GM10266 (cell line): ENCODE data around the gene PEX10.
A peak's percentile ranks its signal among the peaks of the same experiment; 100 is the strongest.
"Not testable (repeated sequence)": the region's sequence is repeated elsewhere in the genome, so short reads cannot be mapped to it uniquely, and the experiment has no call there.

Source experiments
- DNase-seq: peaks from one replicate; pipeline ENCODE4 v3.0.0; 2012; ENCODE audit errors: extremely low spot score
- CTCF ChIP-seq: IDR thresholded peaks from 2 replicates; pipeline ENCODE4 v1.5.1; 2012; ENCODE audit warnings: mild to moderate bottlenecking, low read depth; ENCODE audit not compliant: control insufficient read depth, insufficient read depth; ENCODE audit errors: missing control alignments

Gene PEX10

GRCh38 chr1:2412395-2412772, at the start of gene PEX10:
TSS of gene PEX10 (minus strand) at chr1:2412564. CDS start at chr1:2412502, 62 bp downstream.
- peak; percentile 100 for DNase-seq
- no peak for TF ChIP-seq CTCF

- no peak for TF ChIP-seq CTCF
- DNase-seq, result no peak
Measured at GRCh38 chr1:2460996-2461751, 48.8 kb upstream of the PEX10 start.

- DNase-seq, result no peak
- TF ChIP-seq CTCF, result no peak
Measured at GRCh38 chr1:2460203-2460602, 47.8 kb upstream of the PEX10 start.

- no peak for TF ChIP-seq CTCF
- DNase-seq, result no peak
Measured at GRCh38 chr1:2459757-2460156, 47.4 kb upstream of the PEX10 start.

DNA sequence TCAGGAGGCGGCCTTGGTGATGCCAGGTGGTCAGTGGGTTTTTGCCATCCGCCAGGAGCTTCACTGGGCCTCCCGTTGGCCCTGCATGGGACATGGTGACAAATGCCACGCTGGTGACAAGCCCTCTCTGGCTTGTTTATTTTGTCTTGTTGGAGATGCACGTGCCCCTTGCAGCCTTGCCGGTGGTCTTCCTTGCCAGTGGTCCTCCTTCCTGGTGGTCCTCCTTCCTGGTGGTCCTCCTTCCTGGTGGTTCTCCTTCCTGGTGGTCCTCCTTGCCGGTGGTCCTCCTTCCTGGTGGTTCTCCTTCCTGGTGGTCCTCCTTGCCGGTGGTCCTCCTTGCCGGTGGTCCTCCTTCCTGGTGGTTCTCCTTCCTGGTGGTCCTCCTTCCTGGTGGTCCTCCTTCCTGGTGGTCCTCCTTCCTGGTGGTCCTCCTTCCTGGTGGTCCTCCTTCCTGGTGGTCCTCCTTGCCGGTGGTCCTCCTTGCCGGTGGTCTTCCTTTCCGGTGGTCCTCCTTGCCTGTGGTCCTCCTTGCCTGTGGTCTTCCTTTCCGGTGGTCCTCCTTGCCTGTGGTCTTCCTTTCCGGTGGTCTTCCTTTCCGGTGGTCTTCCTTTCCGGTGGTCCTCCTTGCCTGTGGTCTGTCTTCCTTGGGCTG, 46.9 kb upstream of the PEX10 start:
- not testable (repeated sequence) for DNase-seq

GRCh38 chr1:2458687-2459086, 46.3 kb upstream of the PEX10 start:
- TF ChIP-seq CTCF, result no peak
- no peak for DNase-seq

- no peak for DNase-seq
- TF ChIP-seq CTCF, result no peak
Measured at GRCh38 chr1:2457444-2457843, 45.1 kb upstream of the PEX10 start.
